HepG2 (cell line): ENCODE data around the gene SRSF6. TPM values are rescaled to one million over a fixed set of nuclear protein-coding genes. Genes with fewer than 3 reads are reported as not detected.

Experiments
- HOXA7 ChIP-seq: sonication (generic); formaldehyde crosslinking; IDR thresholded peaks from 2 replicates; pipeline ENCODE4 v1.8.1; 2022; ENCODE audit warnings: mild to moderate bottlenecking, missing genetic modification reagents, moderate library complexity
- MNT ChIP-seq: fragments of 450-650 bp; IDR thresholded peaks from 2 replicates; pipeline ENCODE4 v1.6.1; 2016
- NAIF1 ChIP-seq: sonication (generic); formaldehyde crosslinking; IDR thresholded peaks from 2 replicates; pipeline ENCODE4 v1.5.0; 2020; ENCODE audit warnings: mild to moderate bottlenecking, missing genetic modification reagents, borderline replicate concordance
- NR2F6 ChIP-seq, 2 experiments: IDR thresholded peaks; 2 replicates each; pipeline ENCODE4 v1.6.1; 2016; ENCODE audit warnings: antibody characterized with exemption in 1 of 2, mild to moderate bottlenecking in 1 of 2
- PAXIP1 ChIP-seq: sonication (generic); formaldehyde crosslinking; conservative IDR thresholded peaks from 2 replicates; pipeline ENCODE4 v1.4.0; 2020; ENCODE audit warnings: mild to moderate bottlenecking, missing genetic modification reagents, moderate library complexity
- RBFOX2 ChIP-seq: fragments of 200-400 bp; formaldehyde crosslinking; IDR thresholded peaks from 2 replicates; pipeline ENCODE4 v1.6.1; 2017; ENCODE audit warnings: low read depth, mild to moderate bottlenecking, low read length
- TRIM24 ChIP-seq: sonication (generic); formaldehyde crosslinking; IDR thresholded peaks from 2 replicates; pipeline ENCODE4 v1.8.0; 2022; ENCODE audit warnings: mild to moderate bottlenecking, missing genetic modification reagents
- USF2 ChIP-seq, 2 experiments: sonication (generic) in 1 of 2; formaldehyde crosslinking in 1 of 2; IDR thresholded peaks; 2 replicates each; pipeline versions ENCODE4 v1.5.1 to v1.6.1; 2011 to 2020; ENCODE audit warnings: borderline replicate concordance in 1 of 2, low read depth in 1 of 2, low read length in 1 of 2, mild to moderate bottlenecking in 1 of 2, missing genetic modification reagents in 1 of 2, moderate library complexity in 1 of 2
- ZNF142 ChIP-seq: sonication (generic); formaldehyde crosslinking; IDR thresholded peaks from 2 replicates; pipeline ENCODE4 v1.4.0; 2020; ENCODE audit warnings: missing genetic modification reagents
- ZNF33B ChIP-seq: sonication (generic); formaldehyde crosslinking; IDR thresholded peaks from 2 replicates; pipeline ENCODE4 v1.5.1; 2020; ENCODE audit warnings: mild to moderate bottlenecking, missing genetic modification reagents
- ZNF691 ChIP-seq: sonication (generic); formaldehyde crosslinking; IDR thresholded peaks from 2 replicates; pipeline ENCODE4 v1.4.0; 2020; ENCODE audit warnings: missing genetic modification reagents, low read depth, mild to moderate bottlenecking, borderline replicate concordance
- ZNF749 ChIP-seq: sonication (generic); formaldehyde crosslinking; IDR thresholded peaks from 2 replicates; pipeline ENCODE4 v1.8.0; 2022; ENCODE audit warnings: mild to moderate bottlenecking, missing genetic modification reagents, moderate library complexity, borderline replicate concordance
- polyA plus RNA-seq, 8 experiments: library from polyadenylated mRNA; depleted of rRNA in 3 of 8; stranded (reverse) in 7 of 8; unstranded in 1 of 8; fragments of >200 nt; fragmentation: Illumina TruSeq in 4 of 8; extraction: Trizol in 4 of 8; gene quantifications; 2 replicates each; pipeline versions ENCODE4 v1.2.1 to v1.2.3, GENCODE V29; 2011 to 2016; ENCODE audit warnings: low read depth in 4 of 8, missing spikeins in 1 of 8, mixed read lengths in 1 of 8; ENCODE audit not compliant: insufficient read depth in 1 of 8
- total RNA-seq, 5 experiments: library from RNA; depleted of rRNA; stranded (reverse); fragments of >200 nt; fragmentation: Illumina TruSeq; extraction: Trizol; gene quantifications; 2 replicates each; pipeline ENCODE4 v1.2.3, GENCODE V29; 2016; ENCODE audit warnings: low read depth in 1 of 5

Gene SRSF6
- total and polyA plus RNA-seq, 2 of the 13 experiments (the other 11 are each of a cell fraction or from before 2014, with no cell fraction given) = 156 to 194 TPM

- TF ChIP-seq NAIF1 = 0 out of 2 replicates have a peak, but pooled peaks have one; percentile 51
- TF ChIP-seq PAXIP1 (CRISPR knock-in tag) = peak; percentile 49
- peak; percentile 9; the same call in 1 of the 2 replicates for TF ChIP-seq HOXA7 (CRISPR knock-in tag)
- TF ChIP-seq NR2F6 (IDR thresholded peaks at IDR 0.05) = no peak
- peak; percentile 59; the same call in 1 of the 2 replicates for TF ChIP-seq NR2F6 (CRISPR knock-in tag; IDR thresholded peaks at IDR 0.05)
- peak; percentile 84; the same call in 1 of the 2 replicates for TF ChIP-seq ZNF691 (CRISPR knock-in tag)
- TF ChIP-seq ZNF142 (CRISPR knock-in tag) = peak; percentile 96
- peak; percentile 100 for TF ChIP-seq RBFOX2
- TF ChIP-seq USF2 (IDR thresholded peaks at IDR 0.05; ENCODE audit: low read depth, low read length) = peak; percentile 13; the same call in 1 of the 2 replicates
- TF ChIP-seq USF2 (CRISPR knock-in tag; IDR thresholded peaks at IDR 0.05; ENCODE audit: borderline replicate concordance) = peak; percentile 64; the same call in 1 of the 2 replicates
- peak; percentile 97 for TF ChIP-seq ZNF749
- no peak for TF ChIP-seq TRIM24 (CRISPR knock-in tag)
- no peak for TF ChIP-seq MNT
- TF ChIP-seq ZNF33B (CRISPR knock-in tag) = peak; percentile 94
These were observed at the start of gene SRSF6 (continued) for GRCh38 chr20:43457640-43458421.
